ENCODE results near the gene CYP21A2. TPM values are rescaled to one million over a fixed set of nuclear protein-coding genes. Genes with fewer than 3 reads are reported as not detected.

The CYP21A2 gene
- total RNA-seq, 1 donor from 2014 or later = 0.38 TPM

DNA sequence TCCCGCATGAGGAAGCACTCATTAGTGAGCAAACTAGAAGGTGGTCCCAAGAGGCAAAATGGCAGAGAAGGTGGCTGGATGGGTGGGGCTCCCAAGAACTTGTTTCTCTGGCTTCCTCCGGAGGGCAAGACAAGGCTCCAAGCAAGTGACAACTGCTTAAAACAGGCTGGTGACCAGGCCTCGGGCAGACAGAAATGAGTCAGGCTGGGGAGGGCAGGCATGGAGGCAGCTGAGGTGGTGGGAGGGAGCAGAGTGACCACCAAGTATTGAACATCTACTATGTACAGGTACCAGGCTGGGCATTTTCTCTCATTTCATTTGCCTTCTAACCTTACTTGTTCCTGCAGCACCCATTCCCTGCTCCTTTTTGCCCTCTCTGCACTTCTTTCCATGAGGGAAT, 37.6 kb downstream of the CYP21A2 start:
- Mint-ChIP-seq H3K36me3 (ENCODE audit: insufficient read depth) (no peaks in the 10 kb centered on the region), H3K4me1 (ENCODE audit: low read depth) (no peaks in the 10 kb centered on the region), H3K4me3 (ENCODE audit: low read depth) (no peak overlapping the region), H3K9me3 (ENCODE audit: low read depth) (no peaks in the 10 kb centered on the region), H3K27ac (no peak overlapping the region), H3K27me3 (no peaks in the 10 kb centered on the region)
- TF ChIP-seq, protein P1, sequence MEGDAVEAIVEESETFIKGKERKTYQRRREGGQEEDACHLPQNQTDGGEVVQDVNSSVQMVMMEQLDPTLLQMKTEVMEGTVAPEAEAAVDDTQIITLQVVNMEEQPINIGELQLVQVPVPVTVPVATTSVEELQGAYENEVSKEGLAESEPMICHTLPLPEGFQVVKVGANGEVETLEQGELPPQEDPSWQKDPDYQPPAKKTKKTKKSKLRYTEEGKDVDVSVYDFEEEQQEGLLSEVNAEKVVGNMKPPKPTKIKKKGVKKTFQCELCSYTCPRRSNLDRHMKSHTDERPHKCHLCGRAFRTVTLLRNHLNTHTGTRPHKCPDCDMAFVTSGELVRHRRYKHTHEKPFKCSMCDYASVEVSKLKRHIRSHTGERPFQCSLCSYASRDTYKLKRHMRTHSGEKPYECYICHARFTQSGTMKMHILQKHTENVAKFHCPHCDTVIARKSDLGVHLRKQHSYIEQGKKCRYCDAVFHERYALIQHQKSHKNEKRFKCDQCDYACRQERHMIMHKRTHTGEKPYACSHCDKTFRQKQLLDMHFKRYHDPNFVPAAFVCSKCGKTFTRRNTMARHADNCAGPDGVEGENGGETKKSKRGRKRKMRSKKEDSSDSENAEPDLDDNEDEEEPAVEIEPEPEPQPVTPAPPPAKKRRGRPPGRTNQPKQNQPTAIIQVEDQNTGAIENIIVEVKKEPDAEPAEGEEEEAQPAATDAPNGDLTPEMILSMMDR (IDR thresholded peaks at IDR 0.05; ENCODE audit: unreplicated experiment) = no peak
- no peak for DNase-seq (ENCODE audit: low spot score, unreplicated experiment)

DNA sequence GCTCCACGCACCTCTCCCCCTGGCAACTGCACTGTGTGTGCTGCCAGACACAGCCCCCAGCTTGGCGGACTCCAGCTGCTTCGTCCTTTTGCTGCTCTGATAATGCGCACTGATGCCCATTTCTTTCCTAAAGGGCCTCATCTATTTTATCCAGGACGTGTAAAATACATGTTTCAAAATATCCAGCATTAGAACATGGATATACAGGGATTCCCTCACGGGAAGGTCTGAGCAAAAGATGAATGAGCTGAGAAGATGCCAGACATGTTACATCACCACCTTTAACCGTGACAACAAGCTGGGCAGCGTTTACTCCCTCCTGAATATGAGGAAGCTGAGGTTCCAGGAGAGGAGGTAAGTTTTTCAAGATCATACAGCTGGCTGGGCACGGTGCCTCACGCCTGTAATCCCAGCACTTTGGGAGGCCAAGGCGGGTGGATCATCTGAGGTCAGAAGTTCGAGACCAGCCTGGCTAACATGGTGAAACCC, 38.1 kb downstream of the CYP21A2 start:
- no peak for DNase-seq (ENCODE audit: low spot score, unreplicated experiment)
- Mint-ChIP-seq H3K27ac (no peak overlapping the region), H3K36me3 (ENCODE audit: insufficient read depth) (no peaks in the 10 kb centered on the region), H3K4me1 (ENCODE audit: low read depth) (no peaks in the 10 kb centered on the region), H3K27me3 (no peaks in the 10 kb centered on the region), H3K4me3 (ENCODE audit: low read depth) (no peak overlapping the region), H3K9me3 (ENCODE audit: low read depth) (no peaks in the 10 kb centered on the region)
- TF ChIP-seq, protein P1 (IDR thresholded peaks at IDR 0.05; ENCODE audit: unreplicated experiment) = no peak

DNA sequence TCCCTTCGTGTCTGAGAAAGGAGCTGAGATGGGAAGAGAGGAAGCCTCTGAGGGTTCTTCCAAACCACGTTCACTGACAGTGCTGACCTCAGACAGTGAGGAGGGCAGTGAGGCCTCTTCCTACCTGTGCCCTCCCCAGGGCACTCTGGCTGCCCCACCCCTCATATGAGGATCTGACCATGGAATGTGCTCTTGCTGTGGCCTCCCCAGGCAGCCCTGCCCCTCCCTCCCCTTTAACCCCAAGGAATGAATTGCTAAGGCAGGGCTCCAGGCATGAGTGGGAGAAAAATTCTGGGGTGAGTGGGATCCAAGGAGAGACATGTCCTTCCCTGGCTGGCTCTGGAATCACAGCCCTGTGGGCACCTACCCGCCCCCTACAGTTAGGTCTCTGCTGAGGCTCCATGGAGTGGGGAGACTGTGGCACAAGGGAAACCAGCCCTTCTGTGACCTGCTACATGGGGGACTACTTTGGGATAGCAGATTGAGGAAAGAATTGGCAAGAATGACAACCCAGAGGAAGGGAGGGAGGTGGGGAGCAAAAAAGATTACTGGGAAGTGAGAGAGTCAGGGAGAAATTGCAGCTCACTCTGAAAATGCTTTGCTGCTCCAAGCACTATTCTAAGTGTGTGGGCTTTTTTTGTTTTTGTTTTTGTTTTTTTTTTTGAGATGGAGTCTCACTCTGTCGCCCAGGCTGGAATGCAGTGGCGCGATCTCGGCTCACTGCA, 41.5 kb downstream of the CYP21A2 start:
- no peak for DNase-seq (ENCODE audit: low spot score, unreplicated experiment)
- Mint-ChIP-seq H3K27ac (peak overlapping the region; percentile 72), H3K9me3 (ENCODE audit: low read depth) (no peaks in the 10 kb centered on the region), H3K27me3 (peaks cover 9% of the 10 kb centered on the region), H3K36me3 (ENCODE audit: insufficient read depth) (no peaks in the 10 kb centered on the region), H3K4me3 (ENCODE audit: low read depth) (no peak overlapping the region), H3K4me1 (ENCODE audit: low read depth) (no peaks in the 10 kb centered on the region)
- TF ChIP-seq, protein P1 (IDR thresholded peaks at IDR 0.05; ENCODE audit: unreplicated experiment) = no peak

DNA sequence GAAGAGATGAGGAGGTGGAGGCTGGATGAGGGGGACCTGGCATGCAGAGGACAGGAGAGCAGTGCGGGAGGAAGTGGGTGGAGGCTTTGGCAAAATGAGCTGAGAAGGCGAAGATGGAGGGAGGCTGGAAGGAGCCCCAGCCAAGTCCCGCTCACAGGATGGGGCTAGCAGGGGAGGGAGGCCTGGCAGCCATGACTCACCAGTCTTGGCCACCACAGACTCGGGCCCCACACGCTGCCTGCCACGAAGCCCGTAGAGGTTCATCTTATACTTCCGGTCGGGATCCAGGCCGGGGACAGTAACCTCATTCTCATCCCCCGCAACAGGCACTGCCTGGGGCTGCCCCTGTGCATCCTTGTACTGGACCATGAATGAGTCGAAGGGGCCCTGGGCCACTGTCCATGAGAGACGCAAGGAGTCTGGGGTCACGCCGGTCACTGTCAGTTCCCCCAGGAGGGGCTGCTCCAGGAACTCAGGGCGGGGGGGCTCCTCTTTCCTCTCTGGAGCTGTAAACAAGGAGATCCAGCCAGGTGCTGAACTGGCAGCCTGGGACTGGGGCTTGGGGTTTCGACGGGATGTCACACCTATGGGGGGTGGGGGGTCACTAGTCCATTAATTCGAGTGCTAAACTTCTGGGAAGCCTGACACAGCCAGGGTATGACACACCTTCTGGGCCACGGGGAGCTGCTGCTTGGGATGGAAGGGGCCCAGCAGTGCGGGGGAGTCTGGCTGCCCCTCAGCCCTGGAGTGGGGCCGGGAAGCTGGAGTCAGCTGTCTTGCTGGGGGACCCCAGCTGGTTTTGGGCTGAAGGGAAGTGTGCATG, 43.2 kb downstream of the CYP21A2 start:
- Mint-ChIP-seq H3K4me3 (ENCODE audit: low read depth) (no peak overlapping the region), H3K9me3 (ENCODE audit: low read depth) (no peaks in the 10 kb centered on the region), H3K27me3 (peaks cover 19% of the 10 kb centered on the region), H3K4me1 (ENCODE audit: low read depth) (peaks cover 3% of the 10 kb centered on the region), H3K36me3 (ENCODE audit: insufficient read depth) (no peaks in the 10 kb centered on the region), H3K27ac (no peak overlapping the region)
- TF ChIP-seq, protein P1 (IDR thresholded peaks at IDR 0.05; ENCODE audit: unreplicated experiment) = no peak
- DNase-seq (ENCODE audit: low spot score, unreplicated experiment) = no peak

DNA sequence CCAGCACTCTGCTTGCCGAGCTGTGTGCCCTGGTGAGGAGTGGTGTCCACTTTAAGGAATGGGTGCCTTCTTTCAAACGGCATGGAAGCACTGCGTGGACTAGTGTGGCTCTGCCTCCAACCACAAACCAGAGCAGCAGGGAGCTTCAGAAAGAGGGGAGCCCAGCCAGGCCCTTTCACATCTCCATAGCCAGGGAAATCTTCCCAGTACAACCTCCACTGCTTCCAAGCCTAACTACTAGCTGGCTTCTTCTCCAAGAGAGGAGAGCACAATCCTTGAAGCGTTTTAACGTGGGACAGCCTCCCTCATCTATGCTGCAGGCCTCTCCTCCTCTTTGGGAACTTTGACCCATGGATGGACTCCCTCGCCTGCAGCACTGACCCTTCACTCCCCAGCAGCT, 44.3 kb downstream of the CYP21A2 start:
- Mint-ChIP-seq H3K27ac (no peak overlapping the region), H3K27me3 (peaks cover 24% of the 10 kb centered on the region), H3K36me3 (ENCODE audit: insufficient read depth) (no peaks in the 10 kb centered on the region)

More for the DNA sequence above, 44.3 kb downstream of the CYP21A2 start:
- H3K9me3 Mint-ChIP-seq (ENCODE audit: low read depth) = no peaks in the 10 kb centered on the region
- H3K4me3 Mint-ChIP-seq (ENCODE audit: low read depth) = no peak overlapping the region
- peaks cover 3% of the 10 kb centered on the region for H3K4me1 Mint-ChIP-seq (ENCODE audit: low read depth)
- DNase-seq (ENCODE audit: low spot score, unreplicated experiment) = no peak
- TF ChIP-seq, protein P1 (IDR thresholded peaks at IDR 0.05; ENCODE audit: unreplicated experiment) = no peak
